K562 (cell line): ENCODE data around the gene FHIT. TPM values are rescaled to one million over a fixed set of nuclear protein-coding genes. Genes with fewer than 3 reads are reported as not detected.

Source experiments
- CBX1 ChIP-seq: sonication (generic); IDR thresholded peaks from 2 replicates; pipeline ENCODE4 v1.6.1; 2016; ENCODE audit warnings: antibody characterized with exemption, low read depth, mild to moderate bottlenecking
- CREBBP ChIP-seq: IDR thresholded peaks from one replicate; pipeline ENCODE4 v1.6.1; 2012; ENCODE audit warnings: low read depth, mild to moderate bottlenecking, control low read depth, inconsistent platforms, low read length
- GTF2F1 ChIP-seq: IDR thresholded peaks from 2 replicates; pipeline ENCODE4 v1.6.1; 2011; ENCODE audit warnings: low read depth, low read length, improper control_type of control experiment
- HNRNPLL ChIP-seq: fragments of 200-400 bp; formaldehyde crosslinking; IDR thresholded peaks from 2 replicates; pipeline ENCODE4 v1.6.1; 2017; ENCODE audit warnings: low read length, low read depth, mild to moderate bottlenecking; ENCODE audit not compliant: poor library complexity, severe bottlenecking
- MEIS2 ChIP-seq: fragments of 450-650 bp; IDR thresholded peaks from 2 replicates; pipeline ENCODE4 v1.6.1; 2014; ENCODE audit warnings: mild to moderate bottlenecking; ENCODE audit not compliant: partially characterized antibody
- SRSF1 ChIP-seq: fragments of 200-400 bp; formaldehyde crosslinking; IDR thresholded peaks from 2 replicates; pipeline ENCODE4 v1.6.1; 2017; ENCODE audit warnings: mild to moderate bottlenecking, low read depth, low read length, moderate library complexity
- TRIM24 ChIP-seq, 2 experiments: fragments of 450-650 bp; IDR thresholded peaks; 2 replicates each; pipeline ENCODE4 v1.6.1; 2016
- ZFP1 ChIP-seq: fragments of 450-650 bp; formaldehyde crosslinking; IDR thresholded peaks from 2 replicates; pipeline ENCODE4 v1.4.0; 2020; ENCODE audit warnings: mild to moderate bottlenecking, mixed read lengths
- ZNF431 ChIP-seq: sonication (generic); formaldehyde crosslinking; IDR thresholded peaks from 2 replicates; pipeline ENCODE4 v1.8.0; 2022; ENCODE audit warnings: mild to moderate bottlenecking, missing genetic modification reagents
- polyA plus RNA-seq, 8 experiments: library from polyadenylated mRNA; depleted of rRNA in 4 of 8; stranded (reverse) in 5 of 8; unstranded in 3 of 8; fragments of >200 nt; fragmentation: Nextera tagmentation in 2 of 8; fragmentation: Illumina TruSeq in 1 of 8; extraction: Ambion mirVana in 2 of 8; extraction: Trizol in 1 of 8; gene quantifications; 2 replicates each; pipeline versions ENCODE4 v1.2.1 to v1.2.3, GENCODE V29; 2011 to 2014; ENCODE audit warnings: inconsistent platforms in 1 of 8, missing spikeins in 1 of 8
- total RNA-seq, 7 experiments: library from RNA; depleted of rRNA in 6 of 7; stranded (reverse); fragments of >200 nt in 6 of 7; fragmentation: Illumina TruSeq in 2 of 7; extraction: Trizol in 2 of 7; gene quantifications; 2 replicates each; pipeline versions ENCODE4 v1.2.1 to v1.2.3, GENCODE V29; 2011 to 2021; ENCODE audit warnings: low replicate concordance in 1 of 7
- TF ChIP-seq, protein P1 (sequence below): sonication (generic); formaldehyde crosslinking; IDR thresholded peaks from 2 replicates; pipeline ENCODE4 v1.8.0; 2023; ENCODE audit warnings: missing genetic modification reagents, mild to moderate bottlenecking, borderline replicate concordance
- TF ChIP-seq, protein P2 (sequence below): fragments of 450-650 bp; formaldehyde crosslinking; conservative IDR thresholded peaks from 2 replicates; pipeline ENCODE4 v1.4.0; 2022; ENCODE audit warnings: mild to moderate bottlenecking, missing genetic modification characterization
- TF ChIP-seq, protein P3 (sequence below): fragments of 250-450 bp; sonication (Bioruptor Pico); IDR thresholded peaks from 2 replicates; pipeline ENCODE4 v1.5.0; 2021; ENCODE audit warnings: mild to moderate bottlenecking, borderline replicate concordance

The FHIT gene
- total and polyA plus RNA-seq, 9 of the 15 experiments (the other 6 are each of a cell fraction or from before 2014, with no cell fraction given), result 1.7 to 9.1 (median 4.3) TPM

DNA sequence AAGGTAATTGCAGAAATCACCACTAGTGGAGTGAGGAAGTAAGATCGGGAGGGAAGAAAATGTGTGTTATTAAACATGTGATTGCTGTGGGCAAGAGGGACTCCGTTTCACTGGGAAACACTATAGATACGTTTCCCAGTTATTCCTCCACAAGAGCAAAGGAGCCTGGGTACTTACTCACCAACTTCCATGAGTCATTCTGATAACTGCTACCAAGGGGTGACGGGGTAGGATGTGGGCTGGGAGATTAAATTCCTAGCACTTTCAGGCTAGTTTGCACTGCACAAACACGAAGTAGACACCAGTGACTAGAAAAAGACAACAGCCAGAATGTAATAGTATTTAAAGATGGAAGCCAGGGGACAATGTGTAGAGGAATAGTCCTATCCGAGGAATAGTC lies 1388.6 kb downstream of the FHIT start (continued):
- TF ChIP-seq, protein P1, sequence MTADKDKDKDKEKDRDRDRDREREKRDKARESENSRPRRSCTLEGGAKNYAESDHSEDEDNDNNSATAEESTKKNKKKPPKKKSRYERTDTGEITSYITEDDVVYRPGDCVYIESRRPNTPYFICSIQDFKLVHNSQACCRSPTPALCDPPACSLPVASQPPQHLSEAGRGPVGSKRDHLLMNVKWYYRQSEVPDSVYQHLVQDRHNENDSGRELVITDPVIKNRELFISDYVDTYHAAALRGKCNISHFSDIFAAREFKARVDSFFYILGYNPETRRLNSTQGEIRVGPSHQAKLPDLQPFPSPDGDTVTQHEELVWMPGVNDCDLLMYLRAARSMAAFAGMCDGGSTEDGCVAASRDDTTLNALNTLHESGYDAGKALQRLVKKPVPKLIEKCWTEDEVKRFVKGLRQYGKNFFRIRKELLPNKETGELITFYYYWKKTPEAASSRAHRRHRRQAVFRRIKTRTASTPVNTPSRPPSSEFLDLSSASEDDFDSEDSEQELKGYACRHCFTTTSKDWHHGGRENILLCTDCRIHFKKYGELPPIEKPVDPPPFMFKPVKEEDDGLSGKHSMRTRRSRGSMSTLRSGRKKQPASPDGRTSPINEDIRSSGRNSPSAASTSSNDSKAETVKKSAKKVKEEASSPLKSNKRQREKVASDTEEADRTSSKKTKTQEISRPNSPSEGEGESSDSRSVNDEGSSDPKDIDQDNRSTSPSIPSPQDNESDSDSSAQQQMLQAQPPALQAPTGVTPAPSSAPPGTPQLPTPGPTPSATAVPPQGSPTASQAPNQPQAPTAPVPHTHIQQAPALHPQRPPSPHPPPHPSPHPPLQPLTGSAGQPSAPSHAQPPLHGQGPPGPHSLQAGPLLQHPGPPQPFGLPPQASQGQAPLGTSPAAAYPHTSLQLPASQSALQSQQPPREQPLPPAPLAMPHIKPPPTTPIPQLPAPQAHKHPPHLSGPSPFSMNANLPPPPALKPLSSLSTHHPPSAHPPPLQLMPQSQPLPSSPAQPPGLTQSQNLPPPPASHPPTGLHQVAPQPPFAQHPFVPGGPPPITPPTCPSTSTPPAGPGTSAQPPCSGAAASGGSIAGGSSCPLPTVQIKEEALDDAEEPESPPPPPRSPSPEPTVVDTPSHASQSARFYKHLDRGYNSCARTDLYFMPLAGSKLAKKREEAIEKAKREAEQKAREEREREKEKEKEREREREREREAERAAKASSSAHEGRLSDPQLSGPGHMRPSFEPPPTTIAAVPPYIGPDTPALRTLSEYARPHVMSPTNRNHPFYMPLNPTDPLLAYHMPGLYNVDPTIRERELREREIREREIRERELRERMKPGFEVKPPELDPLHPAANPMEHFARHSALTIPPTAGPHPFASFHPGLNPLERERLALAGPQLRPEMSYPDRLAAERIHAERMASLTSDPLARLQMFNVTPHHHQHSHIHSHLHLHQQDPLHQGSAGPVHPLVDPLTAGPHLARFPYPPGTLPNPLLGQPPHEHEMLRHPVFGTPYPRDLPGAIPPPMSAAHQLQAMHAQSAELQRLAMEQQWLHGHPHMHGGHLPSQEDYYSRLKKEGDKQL (CRISPR knock-in tag), result no peak
- TF ChIP-seq, protein P2, sequence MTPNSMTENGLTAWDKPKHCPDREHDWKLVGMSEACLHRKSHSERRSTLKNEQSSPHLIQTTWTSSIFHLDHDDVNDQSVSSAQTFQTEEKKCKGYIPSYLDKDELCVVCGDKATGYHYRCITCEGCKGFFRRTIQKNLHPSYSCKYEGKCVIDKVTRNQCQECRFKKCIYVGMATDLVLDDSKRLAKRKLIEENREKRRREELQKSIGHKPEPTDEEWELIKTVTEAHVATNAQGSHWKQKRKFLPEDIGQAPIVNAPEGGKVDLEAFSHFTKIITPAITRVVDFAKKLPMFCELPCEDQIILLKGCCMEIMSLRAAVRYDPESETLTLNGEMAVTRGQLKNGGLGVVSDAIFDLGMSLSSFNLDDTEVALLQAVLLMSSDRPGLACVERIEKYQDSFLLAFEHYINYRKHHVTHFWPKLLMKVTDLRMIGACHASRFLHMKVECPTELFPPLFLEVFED (CRISPR knock-in tag), result no peak
- TF ChIP-seq, protein P3, sequence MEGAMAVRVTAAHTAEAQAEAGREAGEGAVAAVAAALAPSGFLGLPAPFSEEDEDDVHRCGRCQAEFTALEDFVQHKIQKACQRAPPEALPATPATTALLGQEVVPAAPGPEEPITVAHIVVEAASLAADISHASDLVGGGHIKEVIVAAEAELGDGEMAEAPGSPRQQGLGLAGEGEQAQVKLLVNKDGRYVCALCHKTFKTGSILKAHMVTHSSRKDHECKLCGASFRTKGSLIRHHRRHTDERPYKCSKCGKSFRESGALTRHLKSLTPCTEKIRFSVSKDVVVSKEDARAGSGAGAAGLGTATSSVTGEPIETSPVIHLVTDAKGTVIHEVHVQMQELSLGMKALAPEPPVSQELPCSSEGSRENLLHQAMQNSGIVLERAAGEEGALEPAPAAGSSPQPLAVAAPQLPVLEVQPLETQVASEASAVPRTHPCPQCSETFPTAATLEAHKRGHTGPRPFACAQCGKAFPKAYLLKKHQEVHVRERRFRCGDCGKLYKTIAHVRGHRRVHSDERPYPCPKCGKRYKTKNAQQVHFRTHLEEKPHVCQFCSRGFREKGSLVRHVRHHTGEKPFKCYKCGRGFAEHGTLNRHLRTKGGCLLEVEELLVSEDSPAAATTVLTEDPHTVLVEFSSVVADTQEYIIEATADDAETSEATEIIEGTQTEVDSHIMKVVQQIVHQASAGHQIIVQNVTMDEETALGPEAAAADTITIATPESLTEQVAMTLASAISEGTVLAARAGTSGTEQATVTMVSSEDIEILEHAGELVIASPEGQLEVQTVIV (CRISPR knock-in tag), result no peak
- TF ChIP-seq GTF2F1, result no peak
- TF ChIP-seq MEIS2, result no peak
- TF ChIP-seq ZNF431 (CRISPR knock-in tag), result no peak
- TF ChIP-seq TRIM24 (IDR thresholded peaks at IDR 0.05), result peak in 1 of 2 experiments; percentile 38; a peak in 1 of 4 replicates
- TF ChIP-seq SRSF1, result no peak
- no peak for TF ChIP-seq CREBBP
- TF ChIP-seq HNRNPLL, result no peak
- no peak for TF ChIP-seq ZFP1 (CRISPR knock-in tag)
- no peak for TF ChIP-seq CBX1
